ENCODE measurements around the gene KCTD12.

KCTD12 gene

GRCh38 chr13:76882431-76882830, 3.8 kb downstream of the KCTD12 start:
- no peaks in the 10 kb centered on the region for H3K79me2 ChIP-seq (ENCODE audit: control insufficient read depth, insufficient read depth, low read length)
- DNase-seq = no peak
- H4K8ac ChIP-seq (ENCODE audit: low read depth, low read length) = no peak overlapping the region
- H3K4ac ChIP-seq (ENCODE audit: low read depth, low read length) = no peak overlapping the region
- peaks cover 5% of the 10 kb centered on the region for H3K27me3 ChIP-seq (ENCODE audit: insufficient read depth, low read length, poor library complexity)
- H3K4me3 ChIP-seq (ENCODE audit: low read length) = no peak overlapping the region
- H2BK15ac ChIP-seq (replicated peaks; ENCODE audit: low read depth) = no peak overlapping the region
- H3K4me1 ChIP-seq (ENCODE audit: control insufficient read depth, low read depth, low read length) = no peaks in the 10 kb centered on the region
- H3K79me1 ChIP-seq (ENCODE audit: low read length) = no peaks in the 10 kb centered on the region
- no peak overlapping the region for H4K5ac ChIP-seq (ENCODE audit: low read length)
- WGBS (ENCODE audit: extremely low coverage, insufficient coverage, low lambda C conversion rate) = no CpG with 5 or more reads among the region's 4 CpGs
- H3K27ac ChIP-seq (ENCODE audit: low read depth, low read length) = no peak overlapping the region
- H3K36me3 ChIP-seq (ENCODE audit: control insufficient read depth, insufficient read depth, low read length) = no peaks in the 10 kb centered on the region
- no peak overlapping the region for H2BK5ac ChIP-seq (ENCODE audit: low read length)
- no peak overlapping the region for H3K9ac ChIP-seq (ENCODE audit: low read length)
- H3K18ac ChIP-seq (ENCODE audit: low read length) = no peak overlapping the region
- H3K56ac ChIP-seq (ENCODE audit: low read length) = no peak overlapping the region
- no peak overlapping the region for H2AK5ac ChIP-seq (ENCODE audit: low read length)
- H3K23ac ChIP-seq (ENCODE audit: low read length) = no peak overlapping the region
- no peak overlapping the region for H3K4me2 ChIP-seq (ENCODE audit: low read length)
- no peak overlapping the region for H2BK120ac ChIP-seq (ENCODE audit: low read depth, low read length)

DNA sequence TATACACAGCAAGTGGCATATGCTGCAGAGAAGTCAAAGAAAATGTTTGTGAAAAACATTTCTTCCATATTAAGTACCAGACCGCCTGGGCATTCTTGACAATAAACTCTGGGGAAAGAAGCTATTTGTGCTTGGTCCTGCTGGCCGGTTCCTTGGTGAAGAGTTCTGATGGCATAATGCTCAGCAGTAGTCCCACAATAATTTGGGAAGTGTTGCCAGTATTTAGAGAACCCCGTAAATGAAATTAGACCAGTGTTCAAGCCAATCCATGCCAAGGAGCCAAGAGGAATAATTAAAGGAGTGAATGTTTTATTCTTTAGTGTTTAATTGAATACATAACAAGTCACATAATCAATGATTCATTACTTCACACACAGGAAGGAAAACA, 6.3 kb downstream of the KCTD12 start:
- Histone ChIP-seq H3K4me1 (ENCODE audit: control insufficient read depth, low read depth, low read length) (no peaks in the 10 kb centered on the region), H3K36me3 (ENCODE audit: control insufficient read depth, insufficient read depth, low read length) (no peaks in the 10 kb centered on the region), H2BK15ac (replicated peaks; ENCODE audit: low read depth) (no peak overlapping the region), H3K4me2 (ENCODE audit: low read length) (no peak overlapping the region), H3K27me3 (ENCODE audit: insufficient read depth, low read length, poor library complexity) (peaks cover 3% of the 10 kb centered on the region), H4K5ac (ENCODE audit: low read length) (no peak overlapping the region), H3K9ac (ENCODE audit: low read length) (no peak overlapping the region), H3K4ac (ENCODE audit: low read depth, low read length) (no peak overlapping the region), H3K27ac (ENCODE audit: low read depth, low read length) (no peak overlapping the region), H3K4me3 (ENCODE audit: low read length) (no peak overlapping the region), H3K18ac (ENCODE audit: low read length) (no peak overlapping the region), H3K23ac (ENCODE audit: low read length) (no peak overlapping the region), H2BK5ac (ENCODE audit: low read length) (no peak overlapping the region), H2BK120ac (ENCODE audit: low read depth, low read length) (no peak overlapping the region), H2AK5ac (ENCODE audit: low read length) (no peak overlapping the region), H4K8ac (ENCODE audit: low read depth, low read length) (no peak overlapping the region), H3K79me2 (ENCODE audit: control insufficient read depth, insufficient read depth, low read length) (no peaks in the 10 kb centered on the region), H3K79me1 (ENCODE audit: low read length) (no peaks in the 10 kb centered on the region), H3K56ac (ENCODE audit: low read length) (no peak overlapping the region)
- WGBS (ENCODE audit: extremely low coverage, insufficient coverage, low lambda C conversion rate) = no CpG with 5 or more reads among the region's 3 CpGs
- no peak for DNase-seq

DNA sequence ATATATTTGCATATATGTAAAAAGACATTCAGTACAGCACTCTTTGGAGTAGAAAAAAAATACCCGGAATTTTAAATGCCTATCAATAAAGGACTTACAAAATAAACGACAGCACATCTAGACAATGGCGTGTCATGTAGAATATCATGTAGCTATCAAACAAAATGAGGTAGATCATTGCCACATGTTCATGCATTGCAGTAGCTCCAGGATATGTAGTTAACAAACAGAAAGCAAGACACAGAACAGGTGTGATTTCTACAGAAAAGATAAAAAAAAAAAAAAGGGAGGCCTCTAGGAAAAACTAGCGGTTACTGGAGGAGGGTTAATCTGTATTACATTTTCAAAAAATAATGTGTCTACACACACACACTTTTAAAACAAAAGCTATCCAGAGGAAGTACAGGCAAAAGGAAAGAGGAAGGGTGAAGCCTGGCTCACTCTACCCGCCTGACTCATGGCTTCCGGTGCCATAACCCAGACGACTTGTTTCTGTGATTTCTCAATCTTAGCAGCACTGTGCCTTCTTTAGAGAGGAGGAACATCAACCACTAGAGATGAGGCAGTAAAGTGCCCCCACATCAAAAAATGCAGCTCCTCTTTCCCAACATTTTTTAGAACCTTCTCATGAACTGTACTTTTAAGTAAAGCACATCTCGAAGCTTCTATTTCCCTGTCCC, 6.9 kb downstream of the KCTD12 start:
- Histone ChIP-seq H2BK15ac (replicated peaks; ENCODE audit: low read depth) (no peak overlapping the region), H3K4me1 (ENCODE audit: control insufficient read depth, low read depth, low read length) (no peaks in the 10 kb centered on the region), H3K27ac (ENCODE audit: low read depth, low read length) (no peak overlapping the region), H4K5ac (ENCODE audit: low read length) (no peak overlapping the region), H2AK5ac (ENCODE audit: low read length) (no peak overlapping the region), H3K23ac (ENCODE audit: low read length) (no peak overlapping the region), H3K4me3 (ENCODE audit: low read length) (no peak overlapping the region), H3K79me2 (ENCODE audit: control insufficient read depth, insufficient read depth, low read length) (no peaks in the 10 kb centered on the region), H3K9ac (ENCODE audit: low read length) (no peak overlapping the region), H3K56ac (ENCODE audit: low read length) (no peak overlapping the region), H3K18ac (ENCODE audit: low read length) (no peak overlapping the region), H3K79me1 (ENCODE audit: low read length) (no peaks in the 10 kb centered on the region), H3K27me3 (ENCODE audit: insufficient read depth, low read length, poor library complexity) (no peaks in the 10 kb centered on the region), H2BK120ac (ENCODE audit: low read depth, low read length) (no peak overlapping the region), H3K4ac (ENCODE audit: low read depth, low read length) (no peak overlapping the region), H3K36me3 (ENCODE audit: control insufficient read depth, insufficient read depth, low read length) (no peaks in the 10 kb centered on the region), H3K4me2 (ENCODE audit: low read length) (no peak overlapping the region), H2BK5ac (ENCODE audit: low read length) (no peak overlapping the region), H4K8ac (ENCODE audit: low read depth, low read length) (no peak overlapping the region)
- no CpG with 5 or more reads among the region's 8 CpGs for WGBS (ENCODE audit: extremely low coverage, insufficient coverage, low lambda C conversion rate)
- no peak for DNase-seq

DNA sequence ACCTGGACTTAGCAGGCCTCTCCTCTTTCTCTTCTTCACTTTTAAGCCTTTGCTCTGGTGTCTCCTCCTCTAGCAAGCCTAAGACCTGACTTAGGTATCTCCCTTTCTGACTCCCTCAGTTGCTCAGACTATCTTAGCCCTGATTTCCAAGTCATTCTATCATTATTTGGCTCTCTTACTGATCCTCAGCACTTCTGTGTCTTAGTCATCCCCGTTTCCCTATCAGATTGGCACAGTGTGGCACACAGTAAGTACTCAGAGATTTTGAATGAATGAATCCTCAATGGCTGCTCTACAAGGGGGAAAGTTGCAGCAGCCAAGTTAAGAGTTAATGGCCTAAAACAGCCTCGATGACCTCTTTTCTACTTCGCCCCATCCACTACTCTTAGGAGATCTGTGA, 8.2 kb downstream of the KCTD12 start:
- Histone ChIP-seq H3K27me3 (ENCODE audit: insufficient read depth, low read length, poor library complexity) (no peaks in the 10 kb centered on the region), H3K27ac (ENCODE audit: low read depth, low read length) (no peak overlapping the region), H3K36me3 (ENCODE audit: control insufficient read depth, insufficient read depth, low read length) (no peaks in the 10 kb centered on the region), H2BK15ac (replicated peaks; ENCODE audit: low read depth) (no peak overlapping the region), H3K79me2 (ENCODE audit: control insufficient read depth, insufficient read depth, low read length) (no peaks in the 10 kb centered on the region), H2BK5ac (ENCODE audit: low read length) (no peak overlapping the region), H3K23ac (ENCODE audit: low read length) (no peak overlapping the region), H3K4me2 (ENCODE audit: low read length) (no peak overlapping the region), H4K8ac (ENCODE audit: low read depth, low read length) (no peak overlapping the region), H4K5ac (ENCODE audit: low read length) (no peak overlapping the region), H3K4ac (ENCODE audit: low read depth, low read length) (no peak overlapping the region), H3K18ac (ENCODE audit: low read length) (no peak overlapping the region), H3K4me3 (ENCODE audit: low read length) (no peak overlapping the region), H3K79me1 (ENCODE audit: low read length) (no peaks in the 10 kb centered on the region), H2AK5ac (ENCODE audit: low read length) (no peak overlapping the region), H3K4me1 (ENCODE audit: control insufficient read depth, low read depth, low read length) (no peaks in the 10 kb centered on the region), H3K56ac (ENCODE audit: low read length) (no peak overlapping the region), H3K9ac (ENCODE audit: low read length) (no peak overlapping the region), H2BK120ac (ENCODE audit: low read depth, low read length) (no peak overlapping the region)
- DNase-seq = no peak
- no CpG with 5 or more reads among the region's 3 CpGs for WGBS (ENCODE audit: extremely low coverage, insufficient coverage, low lambda C conversion rate)

GRCh38 chr13:76875271-76875815, 10.9 kb downstream of the KCTD12 start:
- Histone ChIP-seq H2BK120ac (ENCODE audit: low read depth, low read length) (no peak overlapping the region), H3K4me1 (ENCODE audit: control insufficient read depth, low read depth, low read length) (no peaks in the 10 kb centered on the region), H3K56ac (ENCODE audit: low read length) (no peak overlapping the region), H4K5ac (ENCODE audit: low read length) (no peak overlapping the region), H2AK5ac (ENCODE audit: low read length) (no peak overlapping the region), H3K4ac (ENCODE audit: low read depth, low read length) (no peak overlapping the region), H2BK15ac (replicated peaks; ENCODE audit: low read depth) (no peak overlapping the region), H3K79me2 (ENCODE audit: control insufficient read depth, insufficient read depth, low read length) (no peaks in the 10 kb centered on the region), H3K27me3 (ENCODE audit: insufficient read depth, low read length, poor library complexity) (no peaks in the 10 kb centered on the region), H3K9ac (ENCODE audit: low read length) (no peak overlapping the region), H3K18ac (ENCODE audit: low read length) (no peak overlapping the region), H3K23ac (ENCODE audit: low read length) (no peak overlapping the region), H3K4me2 (ENCODE audit: low read length) (no peak overlapping the region), H3K36me3 (ENCODE audit: control insufficient read depth, insufficient read depth, low read length) (no peaks in the 10 kb centered on the region), H3K27ac (ENCODE audit: low read depth, low read length) (no peak overlapping the region), H3K79me1 (ENCODE audit: low read length) (no peaks in the 10 kb centered on the region), H3K4me3 (ENCODE audit: low read length) (no peak overlapping the region), H4K8ac (ENCODE audit: low read depth, low read length) (no peak overlapping the region), H2BK5ac (ENCODE audit: low read length) (no peak overlapping the region)
- no peak for DNase-seq
- WGBS (ENCODE audit: extremely low coverage, insufficient coverage, low lambda C conversion rate) = no CpG with 5 or more reads among the region's 3 CpGs

GRCh38 chr13:76874479-76874878, 11.7 kb downstream of the KCTD12 start:
- Histone ChIP-seq H3K9ac (ENCODE audit: low read length) (no peak overlapping the region), H4K5ac (ENCODE audit: low read length) (no peak overlapping the region), H2BK120ac (ENCODE audit: low read depth, low read length) (no peak overlapping the region), H3K27ac (ENCODE audit: low read depth, low read length) (no peak overlapping the region), H3K36me3 (ENCODE audit: control insufficient read depth, insufficient read depth, low read length) (no peaks in the 10 kb centered on the region), H2AK5ac (ENCODE audit: low read length) (no peak overlapping the region), H3K4me3 (ENCODE audit: low read length) (no peak overlapping the region), H3K23ac (ENCODE audit: low read length) (no peak overlapping the region), H3K4me2 (ENCODE audit: low read length) (no peak overlapping the region), H2BK5ac (ENCODE audit: low read length) (no peak overlapping the region), H2BK15ac (replicated peaks; ENCODE audit: low read depth) (no peak overlapping the region), H3K18ac (ENCODE audit: low read length) (no peak overlapping the region), H4K8ac (ENCODE audit: low read depth, low read length) (no peak overlapping the region), H3K79me2 (ENCODE audit: control insufficient read depth, insufficient read depth, low read length) (no peaks in the 10 kb centered on the region), H3K4me1 (ENCODE audit: control insufficient read depth, low read depth, low read length) (no peaks in the 10 kb centered on the region), H3K79me1 (ENCODE audit: low read length) (no peaks in the 10 kb centered on the region), H3K4ac (ENCODE audit: low read depth, low read length) (no peak overlapping the region), H3K27me3 (ENCODE audit: insufficient read depth, low read length, poor library complexity) (no peaks in the 10 kb centered on the region), H3K56ac (ENCODE audit: low read length) (no peak overlapping the region)
- DNase-seq = no peak
- no CpG with 5 or more reads among the region's 2 CpGs for WGBS (ENCODE audit: extremely low coverage, insufficient coverage, low lambda C conversion rate)

Data from mesendoderm (in vitro differentiated cells).